Cardiac muscle cell (in vitro differentiated cells and primary cell): Measurements from ENCODE around the gene CYB5A. TPM values are rescaled to one million over a fixed set of nuclear protein-coding genes. Genes with fewer than 3 reads are reported as not detected.
"Not testable (repeated sequence)": the region's sequence is repeated elsewhere in the genome, so short reads cannot be mapped to it uniquely, and the experiment has no call there.

Source experiments
- DNase-seq, 2 donors: peaks; one replicate each; pipeline versions ENCODE4 v3.0.0 to v3.0.0-alpha.2; 2010 to 2017; ENCODE audit warnings: low read depth in 1 of 2, low spot score in 1 of 2
- H3K27ac ChIP-seq: fragments of 200-600 bp; sonication (generic); 2 replicates; pipeline ENCODE4 v1.5.1; 2016
- H3K27me3 ChIP-seq: fragments of 200-600 bp; sonication (generic); 2 replicates; pipeline ENCODE4 v1.6.0; 2016; ENCODE audit warnings: control low read depth
- H3K36me3 ChIP-seq: fragments of 200-600 bp; sonication (generic); 2 replicates; pipeline ENCODE4 v1.5.1; 2016; ENCODE audit warnings: control low read depth
- H3K4me1 ChIP-seq: fragments of 200-600 bp; sonication (generic); 2 replicates; pipeline ENCODE4 v1.8.1; 2017; ENCODE audit warnings: low read depth, mild to moderate bottlenecking, mixed run types
- H3K4me3 ChIP-seq: fragments of 200-600 bp; sonication (generic); 2 replicates; pipeline ENCODE4 v1.5.1; 2016; ENCODE audit warnings: mild to moderate bottlenecking
- H3K9me3 ChIP-seq: fragments of 200-600 bp; sonication (generic); 2 replicates; pipeline ENCODE4 v1.5.1; 2017; ENCODE audit warnings: low read depth, mild to moderate bottlenecking, control low read depth
- CTCF ChIP-seq: IDR thresholded peaks from 2 replicates; pipeline ENCODE4 v1.5.1; 2012; ENCODE audit warnings: low read depth, mild to moderate bottlenecking, low read length
- polyA plus RNA-seq: library from polyadenylated mRNA; unstranded; fragments of >200 nt; fragmentation: Nextera tagmentation; extraction: Ambion mirVana; gene quantifications from 2 replicates; pipeline ENCODE4 v1.2.1, GENCODE V29; 2016
- total RNA-seq: library from RNA; depleted of rRNA; stranded (reverse); fragments of >200 nt; gene quantifications from 2 replicates; pipeline ENCODE4 v1.2.3, GENCODE V29; 2016

Gene CYB5A
- total and polyA plus RNA-seq, 2 experiments from 2014 or later = 150 to 201 TPM

- Histone ChIP-seq H3K27ac (no peak overlapping the region), H3K4me3 (no peak overlapping the region), H3K4me1 (no peaks in the 10 kb centered on the region), H3K36me3 (no peaks in the 10 kb centered on the region), H3K9me3 (no peaks in the 10 kb centered on the region), H3K27me3 (no peaks in the 10 kb centered on the region)
- no peak for TF ChIP-seq CTCF
- DNase-seq = peak in 1 of 2 donors; percentile 70
Measured at GRCh38 chr18:74303936-74304335, 12.2 kb upstream of the CYB5A start.

- H3K27ac ChIP-seq = no peak overlapping the region
- no peaks in the 10 kb centered on the region for H3K4me1 ChIP-seq
- no peaks in the 10 kb centered on the region for H3K27me3 ChIP-seq
- H3K9me3 ChIP-seq = no peaks in the 10 kb centered on the region
- DNase-seq = no peak
- no peaks in the 10 kb centered on the region for H3K36me3 ChIP-seq
- no peak overlapping the region for H3K4me3 ChIP-seq
- TF ChIP-seq CTCF = no peak
Measured at GRCh38 chr18:74303306-74303705, 11.5 kb upstream of the CYB5A start.

GRCh38 chr18:74299746-74300145 lies 8.0 kb upstream of the CYB5A start:
- no peak for TF ChIP-seq CTCF
- H3K36me3 ChIP-seq = no peaks in the 10 kb centered on the region
- no peaks in the 10 kb centered on the region for H3K27me3 ChIP-seq
- no peak overlapping the region for H3K4me3 ChIP-seq
- no peak overlapping the region for H3K27ac ChIP-seq
- no peaks in the 10 kb centered on the region for H3K4me1 ChIP-seq
- H3K9me3 ChIP-seq = no peaks in the 10 kb centered on the region
- DNase-seq = peak in 1 of 2 donors; percentile 47

GRCh38 chr18:74299162-74299561 lies 7.4 kb upstream of the CYB5A start:
- no peaks in the 10 kb centered on the region for H3K27me3 ChIP-seq
- no peak for DNase-seq
- no peaks in the 10 kb centered on the region for H3K36me3 ChIP-seq
- no peaks in the 10 kb centered on the region for H3K4me1 ChIP-seq
- TF ChIP-seq CTCF = no peak
- H3K4me3 ChIP-seq = no peak overlapping the region
- no peak overlapping the region for H3K27ac ChIP-seq
- no peaks in the 10 kb centered on the region for H3K9me3 ChIP-seq

GRCh38 chr18:74294526-74294925 lies 2.8 kb upstream of the CYB5A start:
- Histone ChIP-seq H3K9me3 (no peaks in the 10 kb centered on the region), H3K4me3 (no peak overlapping the region), H3K4me1 (peaks cover 3% of the 10 kb centered on the region), H3K27me3 (no peaks in the 10 kb centered on the region), H3K27ac (no peak overlapping the region), H3K36me3 (no peaks in the 10 kb centered on the region)
- TF ChIP-seq CTCF = no peak
- peak in 1 of 2 donors; percentile 70 for DNase-seq

GRCh38 chr18:74292982-74293381 lies 1.2 kb upstream of the CYB5A start:
- not testable (repeated sequence) for H3K9me3 ChIP-seq, H3K27me3 ChIP-seq, H3K4me3 ChIP-seq

More at GRCh38 chr18:74292982-74293381, 1.2 kb upstream of the CYB5A start:
- not testable (repeated sequence) for DNase-seq, H3K4me1 ChIP-seq, H3K27ac ChIP-seq, H3K36me3 ChIP-seq
